Fibroblast of skin of right quadriceps (primary cell): ENCODE results near the gene TMEM129.

Experiments
- DNase-seq: peaks from one replicate; pipeline ENCODE4 v3.0.0-alpha.2; 2013

The TMEM129 gene

GRCh38 chr4:1757836-1758235 is 36.7 kb upstream of the TMEM129 start:
- DNase-seq: no peak

GRCh38 chr4:1756893-1757779 is 36.0 kb upstream of the TMEM129 start:
- DNase-seq: no peak

GRCh38 chr4:1756079-1756478 is 35.0 kb upstream of the TMEM129 start:
- no peak for DNase-seq

GRCh38 chr4:1755297-1755696 is 34.2 kb upstream of the TMEM129 start:
- no peak for DNase-seq

GRCh38 chr4:1754336-1754735 is 33.2 kb upstream of the TMEM129 start:
- no peak for DNase-seq

GRCh38 chr4:1753697-1754311 is 32.7 kb upstream of the TMEM129 start:
- DNase-seq: no peak

- DNase-seq: no peak
Observed at GRCh38 chr4:1753294-1753696, 32.2 kb upstream of the TMEM129 start.

GRCh38 chr4:1752284-1753041 is 31.3 kb upstream of the TMEM129 start:
- no peak for DNase-seq

GRCh38 chr4:1751919-1752283 is 30.8 kb upstream of the TMEM129 start:
- no peak for DNase-seq

GRCh38 chr4:1751155-1751918 is 30.2 kb upstream of the TMEM129 start:
- DNase-seq: no peak

- no peak for DNase-seq
Observed at GRCh38 chr4:1750381-1751154, 29.4 kb upstream of the TMEM129 start.

- DNase-seq: no peak
Observed at GRCh38 chr4:1749826-1750225, 28.7 kb upstream of the TMEM129 start.

- DNase-seq: no peak
Observed at GRCh38 chr4:1749370-1749769, 28.2 kb upstream of the TMEM129 start.

GRCh38 chr4:1748465-1748995 is 27.4 kb upstream of the TMEM129 start:
- peak; percentile 56 for DNase-seq

GRCh38 chr4:1747603-1747967 is 26.5 kb upstream of the TMEM129 start:
- DNase-seq: no peak

GRCh38 chr4:1746919-1747602 is 25.9 kb upstream of the TMEM129 start:
- no peak for DNase-seq

GRCh38 chr4:1746265-1746691 is 25.2 kb upstream of the TMEM129 start:
- peak; percentile 56 for DNase-seq

GRCh38 chr4:1745697-1746096 is 24.6 kb upstream of the TMEM129 start:
- DNase-seq: no peak

GRCh38 chr4:1745165-1745564 is 24.0 kb upstream of the TMEM129 start:
- DNase-seq: no peak

GRCh38 chr4:1744552-1744951 is 23.4 kb upstream of the TMEM129 start:
- no peak for DNase-seq

- DNase-seq: no peak
Observed at GRCh38 chr4:1743975-1744374, 22.9 kb upstream of the TMEM129 start.
